Peyer's patch (tissue), 4 donors: ENCODE data around the gene SF3B5. TPM values are rescaled to one million over a fixed set of nuclear protein-coding genes. Genes with fewer than 3 reads are reported as not detected.

Source experiments
- DNase-seq, 3 donors: peaks; one replicate each; pipeline ENCODE4 v3.0.0-alpha.2; 2017 to 2019
- H3K27ac ChIP-seq, 4 donors: fragments of 200-600 bp; sonication (generic); one replicate each; pipeline ENCODE4 v1.5.1; 2016 to 2019
- H3K27me3 ChIP-seq, 2 donors: fragments of 200-600 bp; sonication (generic); one replicate each; pipeline ENCODE4 v1.5.1; 2019
- H3K36me3 ChIP-seq, 3 donors: fragments of 200-600 bp; sonication (generic); one replicate each; pipeline ENCODE4 v1.5.1; 2016 to 2019
- H3K4me1 ChIP-seq, 4 donors: fragments of 200-600 bp; sonication (generic); one replicate each; pipeline ENCODE4 v1.5.1; 2016 to 2019
- H3K4me3 ChIP-seq, 4 donors: fragments of 200-600 bp; sonication (generic); 1 replicate in 3 of 4; 2 replicates in 1 of 4; pipeline ENCODE4 v1.5.1; 2016 to 2019; ENCODE audit warnings: mild to moderate bottlenecking in 1 of 4
- H3K9me3 ChIP-seq, 4 donors: fragments of 200-600 bp; sonication (generic); one replicate each; pipeline ENCODE4 v1.5.1; 2016 to 2019; ENCODE audit warnings: mild to moderate bottlenecking in 1 of 4
- CTCF ChIP-seq, 6 experiments: fragments of 450-650 bp in 4 of 6; fragments of 200-600 bp in 2 of 6; sonication (generic) in 1 of 6; IDR thresholded peaks; one replicate each; pipeline ENCODE4 v1.5.1; 2017 to 2019; ENCODE audit warnings: antibody characterized with exemption in 6 of 6, mild to moderate bottlenecking in 3 of 6, moderate library complexity in 1 of 6
- POLR2A ChIP-seq, 2 donors: fragments of 450-650 bp; IDR thresholded peaks; one replicate each; pipeline ENCODE4 v1.5.1; 2017; ENCODE audit warnings: antibody characterized with exemption in 2 of 2, mild to moderate bottlenecking in 2 of 2, moderate library complexity in 2 of 2
- total RNA-seq, 4 donors: library from RNA; depleted of rRNA; stranded (reverse); fragments of >200 nt; gene quantifications; one replicate each; pipeline ENCODE4 v1.1.0, GENCODE V29; 2016

SF3B5 gene
- total RNA-seq, 4 donors from 2014 or later, result 66.8 to 114 (median 94.0) TPM

- TF ChIP-seq POLR2A (IDR thresholded peaks at IDR 0.05), result no peak
- no peak for TF ChIP-seq CTCF (IDR thresholded peaks at IDR 0.05)
- Histone ChIP-seq H3K27ac (no peak overlapping the region), H3K4me3 (no peak overlapping the region), H3K9me3 (no peaks in the 10 kb centered on the region), H3K4me1 (peaks cover 0 to 10% (median 0%) of the 10 kb centered on the region in 4 donors), H3K36me3 (no peaks in the 10 kb centered on the region), H3K27me3 (no peaks in the 10 kb centered on the region)
- peak in 1 of 3 donors; percentile 42 for DNase-seq
These were observed 28.5 kb downstream of the SF3B5 start for GRCh38 chr6:144066741-144067484.

- H3K4me1 ChIP-seq, result peaks cover 0 to 10% (median 0%) of the 10 kb centered on the region in 4 donors
- H3K27me3 ChIP-seq, result no peaks in the 10 kb centered on the region
- no peak overlapping the region for H3K4me3 ChIP-seq
- DNase-seq, result no peak
- no peak for TF ChIP-seq POLR2A (IDR thresholded peaks at IDR 0.05)
- no peak for TF ChIP-seq CTCF (IDR thresholded peaks at IDR 0.05)
- no peaks in the 10 kb centered on the region for H3K36me3 ChIP-seq
- H3K9me3 ChIP-seq, result no peaks in the 10 kb centered on the region
- H3K27ac ChIP-seq, result no peak overlapping the region
These were observed 29.1 kb downstream of the SF3B5 start for GRCh38 chr6:144066255-144066654.

- TF ChIP-seq POLR2A (IDR thresholded peaks at IDR 0.05), result no peak
- Histone ChIP-seq H3K27me3 (no peaks in the 10 kb centered on the region), H3K4me1 (peaks cover 0 to 10% (median 0%) of the 10 kb centered on the region in 4 donors), H3K36me3 (no peaks in the 10 kb centered on the region), H3K9me3 (no peaks in the 10 kb centered on the region), H3K27ac (peak overlapping the region; percentile 94 to 100 (median 99)), H3K4me3 (peak overlapping the region; percentile 79 to 97 (median 92))
- no peak for DNase-seq
These were observed 30.1 kb downstream of the SF3B5 start for GRCh38 chr6:144065213-144065660.

GRCh38 chr6:144064402-144065212 is 30.8 kb downstream of the SF3B5 start:
- H3K9me3 ChIP-seq, result no peaks in the 10 kb centered on the region
- no peak for TF ChIP-seq CTCF (IDR thresholded peaks at IDR 0.05)
- TF ChIP-seq POLR2A (IDR thresholded peaks at IDR 0.05), result peak; percentile 54 to 64

GRCh38 chr6:144063744-144064401 is 31.5 kb downstream of the SF3B5 start:
- H3K9me3 ChIP-seq, result no peaks in the 10 kb centered on the region
- peaks cover 0 to 10% (median 0%) of the 10 kb centered on the region in 4 donors for H3K4me1 ChIP-seq
- no peaks in the 10 kb centered on the region for H3K36me3 ChIP-seq
- peak overlapping the region; percentile 94 to 100 (median 99) for H3K27ac ChIP-seq
- peak overlapping the region; percentile 79 to 97 (median 92) for H3K4me3 ChIP-seq
- H3K27me3 ChIP-seq, result no peaks in the 10 kb centered on the region
- peak; percentile 96 to 98 (median 97) for DNase-seq
- TF ChIP-seq CTCF (IDR thresholded peaks at IDR 0.05) (peak; percentile 27 to 47 (median 36)), POLR2A (IDR thresholded peaks at IDR 0.05) (peak; percentile 97 to 99)

More at GRCh38 chr6:144064402-144065212, 30.8 kb downstream of the SF3B5 start:
- no peaks in the 10 kb centered on the region for H3K36me3 ChIP-seq
- peaks cover 0 to 10% (median 0%) of the 10 kb centered on the region in 4 donors for H3K4me1 ChIP-seq
- no peaks in the 10 kb centered on the region for H3K27me3 ChIP-seq
- H3K27ac ChIP-seq, result peak overlapping the region; percentile 94 to 100 (median 99)
- DNase-seq, result peak; percentile 59 to 74 (median 73)
- peak overlapping the region; percentile 79 to 97 (median 92) for H3K4me3 ChIP-seq
